ENCODE results near the gene GJB5.

DNA sequence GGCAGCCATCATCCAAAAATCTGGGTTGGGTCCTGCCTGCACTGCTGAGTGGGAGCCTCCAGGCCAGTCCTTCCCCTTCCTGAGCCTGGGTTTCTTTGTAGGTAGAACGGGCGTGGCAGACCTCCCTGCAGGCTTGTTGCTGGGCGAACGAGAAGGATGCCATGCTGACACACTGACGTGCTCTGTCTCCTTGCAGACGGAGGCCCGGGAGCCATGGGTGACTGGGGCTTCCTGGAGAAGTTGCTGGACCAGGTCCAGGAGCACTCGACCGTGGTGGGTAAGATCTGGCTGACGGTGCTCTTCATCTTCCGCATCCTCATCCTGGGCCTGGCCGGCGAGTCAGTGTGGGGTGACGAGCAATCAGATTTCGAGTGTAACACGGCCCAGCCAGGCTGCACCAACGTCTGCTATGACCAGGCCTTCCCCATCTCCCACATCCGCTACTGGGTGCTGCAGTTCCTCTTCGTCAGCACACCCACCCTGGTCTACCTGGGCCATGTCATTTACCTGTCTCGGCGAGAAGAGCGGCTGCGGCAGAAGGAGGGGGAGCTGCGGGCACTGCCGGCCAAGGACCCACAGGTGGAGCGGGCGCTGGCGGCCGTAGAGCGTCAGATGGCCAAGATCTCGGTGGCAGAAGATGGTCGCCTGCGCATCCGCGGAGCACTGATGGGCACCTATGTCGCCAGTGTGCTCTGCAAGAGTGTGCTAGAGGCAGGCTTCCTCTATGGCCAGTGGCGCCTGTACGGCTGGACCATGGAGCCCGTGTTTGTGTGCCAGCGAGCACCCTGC lies 39.3 kb downstream of the GJB5 start:
- TF ChIP-seq, protein P1, sequence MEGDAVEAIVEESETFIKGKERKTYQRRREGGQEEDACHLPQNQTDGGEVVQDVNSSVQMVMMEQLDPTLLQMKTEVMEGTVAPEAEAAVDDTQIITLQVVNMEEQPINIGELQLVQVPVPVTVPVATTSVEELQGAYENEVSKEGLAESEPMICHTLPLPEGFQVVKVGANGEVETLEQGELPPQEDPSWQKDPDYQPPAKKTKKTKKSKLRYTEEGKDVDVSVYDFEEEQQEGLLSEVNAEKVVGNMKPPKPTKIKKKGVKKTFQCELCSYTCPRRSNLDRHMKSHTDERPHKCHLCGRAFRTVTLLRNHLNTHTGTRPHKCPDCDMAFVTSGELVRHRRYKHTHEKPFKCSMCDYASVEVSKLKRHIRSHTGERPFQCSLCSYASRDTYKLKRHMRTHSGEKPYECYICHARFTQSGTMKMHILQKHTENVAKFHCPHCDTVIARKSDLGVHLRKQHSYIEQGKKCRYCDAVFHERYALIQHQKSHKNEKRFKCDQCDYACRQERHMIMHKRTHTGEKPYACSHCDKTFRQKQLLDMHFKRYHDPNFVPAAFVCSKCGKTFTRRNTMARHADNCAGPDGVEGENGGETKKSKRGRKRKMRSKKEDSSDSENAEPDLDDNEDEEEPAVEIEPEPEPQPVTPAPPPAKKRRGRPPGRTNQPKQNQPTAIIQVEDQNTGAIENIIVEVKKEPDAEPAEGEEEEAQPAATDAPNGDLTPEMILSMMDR (IDR thresholded peaks at IDR 0.05; ENCODE audit: low read depth, low read length, poor library complexity, severe bottlenecking) = no peak
- no peak for TF ChIP-seq EZH2phosphoT487 (IDR thresholded peaks at IDR 0.05; ENCODE audit: borderline replicate concordance, low read length)
